Measurements from ENCODE around the gene C9.
"Not testable (repeated sequence)": the region's sequence is repeated elsewhere in the genome, so short reads cannot be mapped to it uniquely, and the experiment has no call there.

Gene C9

GRCh38 chr5:39364367-39364766, at the start of gene C9:
Gene C9 (minus strand): TSS chr5:39364495. CDS start chr5:39364464, 31 bp downstream.
- no peak for DNase-seq

DNA sequence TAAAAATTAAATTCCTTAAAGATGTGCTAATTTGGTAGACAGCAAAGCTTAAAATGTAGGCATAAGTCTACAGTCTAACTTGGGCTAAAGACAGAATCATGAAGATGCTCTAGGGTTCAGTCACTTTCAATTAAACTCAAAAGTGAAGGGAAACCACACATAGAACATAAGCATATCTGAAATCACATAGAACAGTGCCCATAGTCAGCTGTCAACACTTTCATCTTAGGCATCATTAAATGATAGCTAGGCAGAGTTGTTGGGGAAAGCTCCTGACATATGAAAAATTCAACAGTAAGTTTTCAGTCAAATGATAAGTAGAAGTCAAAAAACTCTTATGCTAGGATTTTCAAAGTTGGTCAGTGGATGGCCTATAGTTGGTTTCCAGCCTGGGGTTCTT, 49.5 kb upstream of the C9 start:
- no peak for DNase-seq

- DNase-seq, result no peak
Measured at GRCh38 chr5:39412721-39413394, 48.6 kb upstream of the C9 start.

GRCh38 chr5:39411985-39412384, 47.7 kb upstream of the C9 start:
- no peak for DNase-seq

GRCh38 chr5:39411061-39411460, 46.8 kb upstream of the C9 start:
- DNase-seq, result no peak

GRCh38 chr5:39409033-39409432, 44.7 kb upstream of the C9 start:
- no peak for DNase-seq

DNA sequence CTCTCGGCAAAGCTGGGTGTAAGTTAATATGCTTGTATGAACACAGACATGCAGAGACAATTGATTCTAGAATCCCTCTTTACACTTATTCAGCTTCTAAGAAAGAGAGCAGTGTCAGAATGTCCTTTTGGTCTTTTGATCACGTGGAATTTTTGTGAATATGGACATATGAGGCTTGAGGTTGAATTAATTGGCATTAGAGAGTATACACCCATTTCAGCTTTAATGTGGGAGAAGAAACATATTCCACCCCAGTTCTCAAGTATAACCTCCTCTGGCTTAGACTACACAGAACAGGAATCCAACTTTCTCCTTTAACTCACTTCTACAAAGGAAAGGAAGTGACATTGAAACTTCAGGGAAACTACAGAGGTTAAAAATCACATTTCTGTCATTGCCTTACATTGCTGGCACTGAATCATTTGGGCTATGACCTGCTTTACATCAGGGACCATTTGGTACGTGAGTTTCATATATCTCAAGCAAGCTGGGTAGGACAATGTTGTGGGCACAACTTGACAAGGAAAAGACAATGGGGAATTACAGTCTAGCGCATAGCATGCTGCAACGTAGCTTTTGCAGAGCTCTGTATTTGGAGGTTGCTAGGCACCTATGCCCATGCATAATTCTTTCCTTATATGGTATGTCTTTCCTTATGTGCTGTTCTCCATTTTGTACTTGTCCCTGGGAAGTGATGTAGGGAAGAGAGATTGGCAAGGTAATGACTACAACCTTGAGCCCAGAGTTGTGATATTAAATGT, 41.0 kb upstream of the C9 start:
- no peak for DNase-seq

GRCh38 chr5:39403761-39404160, 39.5 kb upstream of the C9 start:
- not testable (repeated sequence) for DNase-seq

- not testable (repeated sequence) for DNase-seq
Measured at GRCh38 chr5:39402140-39402539, 37.8 kb upstream of the C9 start.

DNA sequence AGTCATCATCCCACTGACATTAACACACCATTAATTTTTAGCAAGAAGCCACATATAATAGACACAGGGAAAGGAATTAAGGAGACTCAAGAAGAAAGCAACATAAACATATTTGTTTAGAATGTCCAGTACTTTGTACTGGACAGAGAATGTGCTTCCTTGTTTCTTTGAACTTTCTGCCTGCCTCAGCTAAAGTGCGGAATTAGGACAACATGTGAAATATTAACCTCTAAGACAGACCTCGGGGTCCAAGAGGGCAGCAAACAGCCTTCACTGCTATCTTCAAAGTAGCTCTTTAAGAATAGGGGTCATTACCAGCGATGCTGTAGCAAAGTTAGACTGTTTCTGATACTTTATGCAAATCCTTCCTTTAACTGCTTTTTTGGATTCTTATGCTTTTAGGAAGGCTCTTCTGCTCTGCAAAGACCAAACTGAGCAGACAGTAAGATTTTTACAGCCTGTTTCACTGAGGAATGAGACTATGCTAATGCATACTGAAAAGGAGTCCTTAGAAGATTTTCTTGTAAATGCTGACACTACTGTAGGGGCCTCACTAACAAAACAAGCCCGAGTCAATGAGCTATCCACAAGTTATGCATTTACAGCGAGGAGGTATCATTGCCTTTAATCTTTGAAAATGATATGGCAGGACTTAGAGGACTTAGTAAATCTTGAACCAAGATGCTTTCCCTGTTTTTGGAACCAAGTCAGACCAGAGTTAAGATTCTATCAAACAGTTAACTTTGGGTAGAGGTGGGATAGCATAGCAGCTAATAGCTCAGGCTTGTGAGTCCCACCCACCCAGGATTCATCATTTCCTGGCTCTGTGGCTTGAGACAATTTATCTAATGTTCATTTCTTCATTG, 36.7 kb upstream of the C9 start:
- DNase-seq, result no peak

GRCh38 chr5:39399135-39400036, 35.1 kb upstream of the C9 start:
- DNase-seq, result no peak

DNA sequence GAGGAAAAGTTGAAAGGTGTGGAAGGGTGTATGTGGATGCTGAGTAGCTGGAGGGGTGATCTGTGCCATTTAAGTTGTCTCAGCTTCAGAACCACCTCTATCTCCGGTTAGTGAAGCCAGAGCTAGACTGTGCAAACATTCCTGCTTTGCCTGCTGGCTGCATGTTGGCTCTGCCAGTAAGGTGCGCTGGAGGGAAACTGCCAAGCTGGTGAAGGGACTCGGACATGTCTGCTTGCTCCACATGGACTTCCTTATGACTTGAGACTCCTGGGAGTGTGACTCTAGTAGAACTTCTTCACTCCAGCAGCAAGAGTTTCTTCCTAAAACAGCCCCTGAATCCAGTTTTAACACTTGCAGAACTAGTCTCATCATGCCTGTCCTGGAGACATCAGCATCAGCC, 32.5 kb upstream of the C9 start:
- DNase-seq, result no peak

GRCh38 chr5:39395521-39395920, 31.2 kb upstream of the C9 start:
- DNase-seq, result no peak

- no peak for DNase-seq
Measured at GRCh38 chr5:39394946-39395345, 30.7 kb upstream of the C9 start.

GRCh38 chr5:39390945-39391344, 26.6 kb upstream of the C9 start:
- DNase-seq, result no peak

- no peak for DNase-seq
Measured at GRCh38 chr5:39387293-39387692, 23.0 kb upstream of the C9 start.

DNA sequence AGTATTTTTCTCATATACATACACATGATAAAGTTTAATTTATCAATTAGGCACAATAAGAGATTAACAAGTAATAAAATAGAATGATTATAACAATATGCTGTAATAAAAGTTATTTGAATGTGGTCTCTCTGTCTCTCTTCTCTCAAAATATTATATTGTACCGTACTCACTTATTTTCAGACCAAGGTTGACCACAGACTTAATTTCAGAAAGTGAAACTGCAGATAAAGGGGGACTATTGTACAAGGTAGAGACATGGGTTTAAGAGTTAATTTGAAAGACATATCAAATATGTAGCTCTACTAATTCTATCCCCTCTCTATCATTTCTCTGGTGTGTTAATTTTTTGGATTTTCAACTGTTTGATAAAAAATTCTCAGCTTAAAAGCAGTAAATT, 20.0 kb upstream of the C9 start:
- no peak for DNase-seq

- DNase-seq, result no peak
Measured at GRCh38 chr5:39381376-39381775, 17.1 kb upstream of the C9 start.

- no peak for DNase-seq
Measured at GRCh38 chr5:39379693-39380092, 15.4 kb upstream of the C9 start.

DNA sequence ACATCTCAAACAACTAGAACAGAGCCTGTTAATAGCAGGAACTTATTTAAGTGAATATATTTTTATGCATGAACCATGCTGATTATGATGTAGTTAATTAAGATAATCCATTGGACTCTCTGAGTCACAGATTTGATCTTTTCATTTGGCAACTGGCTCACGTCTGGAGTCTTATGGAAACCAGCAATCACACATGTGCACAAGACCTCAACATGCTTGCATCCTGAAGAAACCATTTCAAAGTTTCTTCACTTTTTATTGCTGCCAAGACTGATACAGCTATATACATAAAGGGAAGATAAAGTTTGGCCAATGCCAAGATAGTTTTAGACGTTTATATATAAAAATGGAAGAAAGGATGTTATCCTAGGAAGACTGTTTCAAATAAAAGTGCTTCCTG, 13.3 kb upstream of the C9 start:
- DNase-seq, result no peak

- DNase-seq, result peak; percentile 77
Measured at GRCh38 chr5:39376293-39376714, 12.0 kb upstream of the C9 start.

- no peak for DNase-seq
Measured at GRCh38 chr5:39373791-39374190, 9.5 kb upstream of the C9 start.

DNA sequence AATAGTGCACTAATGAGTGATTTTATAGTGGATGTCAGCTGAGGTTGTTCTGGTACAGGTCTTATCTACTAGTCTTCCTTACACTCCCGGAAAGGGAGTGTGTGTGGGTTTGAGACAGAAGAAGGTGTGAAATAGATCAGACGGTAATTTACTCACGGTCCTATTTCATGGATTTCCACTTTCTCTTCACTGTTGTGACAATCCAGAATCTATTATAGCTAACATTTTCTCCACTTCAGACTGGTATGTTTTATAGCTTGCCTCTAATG, 7.0 kb upstream of the C9 start:
- no peak for DNase-seq
